ENCODE results near the gene URGCP.

URGCP gene

DNA sequence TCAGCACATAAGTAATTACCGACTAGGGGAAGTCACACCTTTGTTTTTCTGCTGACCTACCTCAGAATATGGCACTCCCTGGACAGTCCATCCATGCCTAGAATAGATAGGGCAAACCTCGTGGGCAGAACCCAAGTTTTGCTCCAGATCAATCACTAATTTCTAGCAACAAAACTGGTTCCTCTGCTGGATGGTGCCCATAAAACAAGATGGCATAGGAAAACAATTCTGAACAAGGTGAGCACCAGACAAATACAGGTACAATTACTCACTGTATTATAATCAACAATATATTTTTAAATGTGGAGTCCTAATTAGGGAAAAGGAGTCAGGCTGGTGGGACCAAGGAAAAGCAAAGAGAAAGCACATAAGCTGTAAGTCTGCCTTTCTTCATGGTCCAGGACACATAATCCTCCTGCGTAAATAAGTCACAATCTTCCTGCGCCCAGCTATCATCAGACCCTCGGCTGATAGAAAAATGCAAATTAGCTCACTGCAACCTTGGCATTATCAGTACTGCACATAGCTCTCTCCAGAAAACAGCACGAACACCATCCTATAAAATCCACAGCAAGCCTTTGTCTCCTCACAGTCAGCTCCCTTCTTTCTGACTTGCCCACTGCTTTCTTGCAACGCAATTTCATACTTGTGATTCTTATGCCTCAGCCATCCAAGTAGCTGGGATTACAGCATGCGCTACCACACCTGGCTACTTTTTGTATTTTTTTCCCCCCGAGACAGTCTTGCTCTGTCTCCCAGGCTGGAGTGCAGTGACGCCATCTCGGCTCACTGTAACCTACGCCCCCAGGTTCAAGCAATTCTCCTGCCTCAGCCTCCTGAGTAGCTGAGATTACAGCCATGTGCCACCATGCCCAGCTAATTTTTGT lies 15.1 kb downstream of the URGCP start:
- H3K27me3 Mint-ChIP-seq = no peaks in the 10 kb centered on the region
- H3K4me3 Mint-ChIP-seq = no peak overlapping the region
- H3K36me3 Mint-ChIP-seq (ENCODE audit: low read depth) = peaks cover 21% of the 10 kb centered on the region
- no peaks in the 10 kb centered on the region for H3K9me3 Mint-ChIP-seq
- peaks cover 47% of the 10 kb centered on the region for H3K4me1 Mint-ChIP-seq (ENCODE audit: low read depth)
- no peak overlapping the region for H3K27ac Mint-ChIP-seq

DNA sequence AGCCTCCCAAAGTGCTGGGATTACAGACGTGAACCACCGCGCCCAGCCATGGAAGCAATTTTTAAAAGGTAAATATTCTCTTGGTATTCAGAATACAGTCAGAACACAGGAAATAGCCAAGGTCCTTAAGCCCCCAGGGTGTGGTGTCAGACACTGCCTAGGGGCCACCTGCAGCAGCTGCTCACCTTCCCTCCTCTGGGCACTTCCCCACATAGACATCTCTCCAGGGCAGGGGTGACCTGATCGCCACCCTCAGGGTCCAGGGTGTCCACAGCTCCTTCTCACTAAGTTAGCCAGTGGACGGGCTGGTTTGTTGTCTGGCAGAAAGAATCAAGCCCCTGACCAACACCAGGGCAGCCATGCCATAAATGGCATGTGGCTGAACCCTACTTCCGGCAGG lies 15.9 kb downstream of the URGCP start:
- H3K27ac Mint-ChIP-seq = no peak overlapping the region
- peaks cover 47% of the 10 kb centered on the region for H3K4me1 Mint-ChIP-seq (ENCODE audit: low read depth)
- H3K36me3 Mint-ChIP-seq (ENCODE audit: low read depth) = peaks cover 17% of the 10 kb centered on the region
- no peaks in the 10 kb centered on the region for H3K9me3 Mint-ChIP-seq
- H3K4me3 Mint-ChIP-seq = no peak overlapping the region
- no peaks in the 10 kb centered on the region for H3K27me3 Mint-ChIP-seq

DNA sequence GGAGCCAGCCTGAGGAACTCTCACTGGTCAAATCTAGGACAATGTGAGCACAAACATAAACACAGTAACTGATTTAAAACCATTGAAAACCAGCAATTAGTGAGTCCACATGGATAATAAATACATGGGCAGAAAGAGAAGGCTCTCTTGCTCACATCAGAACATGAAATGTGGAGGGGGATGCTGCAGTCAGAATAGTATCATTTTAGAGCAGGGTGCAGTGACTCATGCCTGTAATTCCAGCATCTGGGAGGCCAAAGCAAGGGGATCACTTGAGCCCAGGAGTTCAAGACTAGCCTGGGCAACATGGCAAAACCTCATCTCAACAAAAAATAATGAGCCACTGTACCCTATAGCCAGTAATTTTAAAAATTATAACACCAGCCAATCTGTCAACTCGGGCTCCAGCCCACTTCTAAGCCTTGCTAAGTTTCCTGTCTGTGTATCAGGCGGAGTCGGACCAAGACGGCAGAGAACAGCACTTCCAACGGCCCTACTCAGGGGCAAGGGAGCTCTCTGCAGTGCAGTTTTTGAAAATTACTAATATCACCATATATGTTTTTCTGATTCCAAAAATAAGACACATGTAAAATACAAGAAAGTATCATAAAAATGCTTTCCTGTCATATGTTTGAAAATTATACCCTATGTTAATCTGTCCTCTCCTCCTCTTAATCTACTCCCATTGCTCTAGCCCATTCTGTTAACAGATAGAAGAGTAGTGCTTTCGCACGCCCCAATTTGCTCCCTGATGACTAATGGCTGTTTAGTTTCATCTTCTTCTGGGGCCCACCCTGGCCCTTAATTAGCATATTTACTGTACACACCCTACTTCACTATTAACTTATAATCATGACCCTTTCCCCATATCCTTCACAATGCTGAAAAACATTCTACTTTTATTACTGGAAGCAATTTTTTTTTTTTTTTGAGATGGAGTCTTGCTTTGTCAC lies 17.1 kb downstream of the URGCP start:
- Mint-ChIP-seq H3K27ac (no peak overlapping the region), H3K36me3 (ENCODE audit: low read depth) (peaks cover 9% of the 10 kb centered on the region), H3K4me3 (no peak overlapping the region), H3K4me1 (ENCODE audit: low read depth) (peaks cover 47% of the 10 kb centered on the region), H3K27me3 (no peaks in the 10 kb centered on the region), H3K9me3 (no peaks in the 10 kb centered on the region)

- no peaks in the 10 kb centered on the region for H3K9me3 Mint-ChIP-seq
- no peaks in the 10 kb centered on the region for H3K27me3 Mint-ChIP-seq
- peaks cover 31% of the 10 kb centered on the region for H3K36me3 Mint-ChIP-seq (ENCODE audit: low read depth)
Observed at GRCh38 chr7:43884617-43885016, 21.8 kb downstream of the URGCP start.

DNA sequence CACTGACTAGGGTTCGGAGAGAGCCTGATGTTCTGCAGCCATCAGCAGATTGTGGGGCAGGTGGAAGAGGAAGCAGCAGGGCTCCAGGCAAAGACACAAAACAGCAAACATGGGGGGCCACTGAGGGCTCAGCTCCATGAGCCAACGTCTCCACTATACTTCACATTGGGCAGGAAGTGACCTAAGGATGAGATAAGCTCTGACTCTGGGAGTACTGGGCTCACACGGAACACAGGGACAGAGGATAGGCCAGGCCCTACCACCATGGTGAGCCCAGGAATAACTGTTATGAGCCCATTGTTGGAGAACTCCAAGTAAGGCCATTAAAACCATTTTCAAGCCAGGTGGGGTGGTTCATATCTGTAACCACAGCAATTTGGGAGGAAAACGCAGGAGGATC lies 22.2 kb downstream of the URGCP start:
- Mint-ChIP-seq H3K27me3 (no peaks in the 10 kb centered on the region), H3K4me3 (no peak overlapping the region), H3K4me1 (ENCODE audit: low read depth) (peaks cover 8% of the 10 kb centered on the region), H3K27ac (no peak overlapping the region), H3K9me3 (no peaks in the 10 kb centered on the region), H3K36me3 (ENCODE audit: low read depth) (peaks cover 31% of the 10 kb centered on the region)

More at GRCh38 chr7:43884617-43885016, 21.8 kb downstream of the URGCP start:
- Mint-ChIP-seq H3K27ac (no peak overlapping the region), H3K4me1 (ENCODE audit: low read depth) (peaks cover 12% of the 10 kb centered on the region), H3K4me3 (no peak overlapping the region)

- Mint-ChIP-seq H3K9me3 (no peaks in the 10 kb centered on the region), H3K4me1 (ENCODE audit: low read depth) (peaks cover 3% of the 10 kb centered on the region), H3K36me3 (ENCODE audit: low read depth) (peaks cover 38% of the 10 kb centered on the region), H3K4me3 (no peak overlapping the region), H3K27me3 (no peaks in the 10 kb centered on the region), H3K27ac (no peak overlapping the region)
Observed at GRCh38 chr7:43880596-43880995, 25.8 kb downstream of the URGCP start.

- no peaks in the 10 kb centered on the region for H3K9me3 Mint-ChIP-seq
- peaks cover 3% of the 10 kb centered on the region for H3K4me1 Mint-ChIP-seq (ENCODE audit: low read depth)
- H3K4me3 Mint-ChIP-seq = no peak overlapping the region
- H3K27ac Mint-ChIP-seq = no peak overlapping the region
- H3K36me3 Mint-ChIP-seq (ENCODE audit: low read depth) = peaks cover 37% of the 10 kb centered on the region
- H3K27me3 Mint-ChIP-seq = no peaks in the 10 kb centered on the region
Observed at GRCh38 chr7:43879477-43879876, 26.9 kb downstream of the URGCP start.

DNA sequence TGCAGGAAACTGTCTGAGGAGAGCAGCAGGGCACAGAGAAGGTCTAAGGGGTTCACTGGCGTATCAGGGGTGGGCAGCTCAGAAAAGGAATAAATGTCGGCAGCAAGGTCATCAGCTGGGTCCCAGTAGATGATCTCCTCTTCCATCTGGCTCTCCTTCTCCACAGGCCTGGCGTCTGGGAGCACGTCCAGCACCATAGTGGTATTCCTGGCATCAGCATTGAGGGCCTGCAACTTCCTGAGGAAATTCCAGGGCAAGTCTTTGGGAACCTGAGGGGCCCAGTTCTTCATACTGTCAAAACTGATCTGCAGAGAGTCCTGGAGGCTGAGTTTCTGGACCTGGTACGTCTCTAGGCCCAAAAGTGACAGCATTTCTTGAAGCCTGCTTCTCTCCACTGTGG lies 27.5 kb downstream of the URGCP start:
- peaks cover 3% of the 10 kb centered on the region for H3K4me1 Mint-ChIP-seq (ENCODE audit: low read depth)
- H3K9me3 Mint-ChIP-seq = no peaks in the 10 kb centered on the region
- H3K4me3 Mint-ChIP-seq = no peak overlapping the region
- H3K27me3 Mint-ChIP-seq = no peaks in the 10 kb centered on the region
- H3K27ac Mint-ChIP-seq = no peak overlapping the region
- H3K36me3 Mint-ChIP-seq (ENCODE audit: low read depth) = peaks cover 33% of the 10 kb centered on the region

DNA sequence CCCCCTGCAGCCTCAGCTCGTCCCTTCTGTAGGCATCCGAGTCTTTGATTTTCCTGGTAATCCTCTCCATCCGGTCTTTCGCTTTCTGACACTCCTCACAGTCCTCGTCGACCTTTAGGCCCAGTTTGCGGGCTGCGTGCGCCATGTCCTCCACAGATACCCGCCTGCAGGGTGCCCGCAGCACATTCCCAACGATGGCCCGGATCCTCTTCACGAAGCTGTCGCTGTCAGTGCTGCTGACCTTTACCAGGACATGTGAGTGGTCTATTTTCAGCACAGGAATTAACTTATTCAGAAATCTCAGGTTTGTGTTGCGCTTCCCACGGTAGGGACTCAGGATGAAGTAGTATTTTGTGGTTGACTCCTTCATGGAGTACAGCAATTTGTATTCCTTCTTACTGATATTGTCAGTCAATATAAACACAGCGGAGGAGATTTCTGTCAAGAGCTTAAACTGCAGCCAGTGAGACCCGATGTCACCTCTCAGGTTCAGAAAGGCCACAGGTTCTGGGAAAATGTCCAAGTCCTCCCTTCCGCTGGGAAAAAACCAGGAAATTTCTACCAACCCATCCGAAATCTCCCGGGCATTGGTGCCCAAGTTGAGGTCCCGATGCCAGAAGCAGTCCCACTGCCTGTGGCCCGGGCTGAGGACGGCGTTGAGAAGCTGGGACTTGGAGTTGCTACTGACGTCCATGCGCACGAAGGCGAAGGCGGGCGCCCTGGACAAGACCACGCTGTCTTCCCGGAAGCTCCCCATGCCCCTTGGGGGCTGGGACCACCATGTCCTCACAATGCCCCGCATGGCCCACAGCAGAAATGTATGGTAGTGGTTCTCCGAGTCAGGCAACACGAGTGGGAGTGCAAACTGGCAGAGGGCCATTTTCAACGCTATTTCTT lies 28.2 kb downstream of the URGCP start:
- Mint-ChIP-seq H3K9me3 (no peaks in the 10 kb centered on the region), H3K36me3 (ENCODE audit: low read depth) (peaks cover 31% of the 10 kb centered on the region), H3K27me3 (no peaks in the 10 kb centered on the region), H3K4me1 (ENCODE audit: low read depth) (peaks cover 4% of the 10 kb centered on the region), H3K4me3 (no peak overlapping the region), H3K27ac (no peak overlapping the region)

DNA sequence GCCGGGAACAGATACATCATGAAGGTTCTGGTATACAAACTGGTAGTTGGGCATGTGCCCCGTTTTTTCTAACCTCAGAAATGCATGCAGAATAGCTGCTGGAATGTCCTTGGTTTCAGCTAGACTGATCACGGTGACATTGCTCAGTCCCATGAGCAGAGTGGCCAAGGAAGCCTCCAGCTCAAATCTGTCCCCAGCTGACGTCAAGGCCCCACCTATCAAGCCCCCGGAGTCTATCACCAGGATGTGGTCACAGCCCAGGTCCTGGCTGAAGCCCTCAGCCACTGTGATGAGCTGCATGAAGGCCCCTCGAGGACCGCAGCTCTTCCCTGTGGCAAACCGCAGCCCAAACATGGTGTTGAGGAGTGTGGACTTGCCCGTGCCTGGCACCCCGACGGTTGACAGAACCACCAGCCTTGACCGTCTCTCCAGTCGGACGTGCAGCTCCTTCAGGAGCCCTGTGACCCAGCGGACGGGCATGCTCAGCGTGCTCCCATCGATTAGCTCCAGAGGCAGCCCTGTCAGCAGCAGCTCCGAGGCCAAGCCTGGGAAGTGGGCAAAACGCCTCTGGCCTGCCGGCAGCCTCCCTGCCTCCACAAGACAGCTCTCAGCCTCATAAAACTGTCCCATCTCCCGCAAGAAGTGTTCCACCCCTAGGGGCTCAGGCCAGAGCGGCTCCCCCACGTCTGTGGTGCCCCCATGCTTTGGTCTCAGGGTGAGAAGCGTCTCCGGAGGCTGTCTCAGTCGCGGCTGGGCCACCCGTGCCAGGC lies 29.2 kb downstream of the URGCP start:
- no peak overlapping the region for H3K4me3 Mint-ChIP-seq
- H3K4me1 Mint-ChIP-seq (ENCODE audit: low read depth) = peaks cover 14% of the 10 kb centered on the region
- no peak overlapping the region for H3K27ac Mint-ChIP-seq

GRCh38 chr7:43876241-43876640 lies 30.2 kb downstream of the URGCP start:
- H3K4me3 Mint-ChIP-seq = no peak overlapping the region
- no peaks in the 10 kb centered on the region for H3K9me3 Mint-ChIP-seq
- H3K27ac Mint-ChIP-seq = no peak overlapping the region
- peaks cover 24% of the 10 kb centered on the region for H3K36me3 Mint-ChIP-seq (ENCODE audit: low read depth)
- H3K27me3 Mint-ChIP-seq = peaks cover 5% of the 10 kb centered on the region
- H3K4me1 Mint-ChIP-seq (ENCODE audit: low read depth) = peaks cover 16% of the 10 kb centered on the region

More for the DNA sequence above, 29.2 kb downstream of the URGCP start:
- no peaks in the 10 kb centered on the region for H3K9me3 Mint-ChIP-seq
- H3K27me3 Mint-ChIP-seq = no peaks in the 10 kb centered on the region
- H3K36me3 Mint-ChIP-seq (ENCODE audit: low read depth) = peaks cover 32% of the 10 kb centered on the region

DNA sequence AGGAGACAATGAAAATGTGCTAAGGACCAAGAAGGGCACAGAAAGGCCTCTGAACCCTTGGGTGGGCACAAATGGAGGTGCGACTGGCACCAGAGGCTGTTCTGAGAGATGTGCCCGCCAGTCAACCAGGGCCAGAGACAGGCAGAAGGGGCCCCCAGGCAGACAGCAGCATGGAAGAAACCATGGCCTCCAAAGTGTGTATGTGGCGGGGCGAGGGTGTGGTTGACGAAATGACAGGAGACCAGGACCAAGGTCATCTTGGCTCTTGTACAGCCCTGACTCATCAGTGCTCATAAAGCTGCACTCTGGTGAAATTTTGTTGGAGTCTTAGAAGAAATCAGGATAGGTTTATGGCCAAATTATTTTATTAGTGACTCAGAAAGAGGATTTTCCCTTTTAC lies 33.1 kb downstream of the URGCP start:
- Mint-ChIP-seq H3K9me3 (no peaks in the 10 kb centered on the region), H3K4me1 (ENCODE audit: low read depth) (peaks cover 37% of the 10 kb centered on the region), H3K27ac (no peak overlapping the region), H3K4me3 (no peak overlapping the region), H3K36me3 (ENCODE audit: low read depth) (peaks cover 12% of the 10 kb centered on the region), H3K27me3 (peaks cover 9% of the 10 kb centered on the region)

DNA sequence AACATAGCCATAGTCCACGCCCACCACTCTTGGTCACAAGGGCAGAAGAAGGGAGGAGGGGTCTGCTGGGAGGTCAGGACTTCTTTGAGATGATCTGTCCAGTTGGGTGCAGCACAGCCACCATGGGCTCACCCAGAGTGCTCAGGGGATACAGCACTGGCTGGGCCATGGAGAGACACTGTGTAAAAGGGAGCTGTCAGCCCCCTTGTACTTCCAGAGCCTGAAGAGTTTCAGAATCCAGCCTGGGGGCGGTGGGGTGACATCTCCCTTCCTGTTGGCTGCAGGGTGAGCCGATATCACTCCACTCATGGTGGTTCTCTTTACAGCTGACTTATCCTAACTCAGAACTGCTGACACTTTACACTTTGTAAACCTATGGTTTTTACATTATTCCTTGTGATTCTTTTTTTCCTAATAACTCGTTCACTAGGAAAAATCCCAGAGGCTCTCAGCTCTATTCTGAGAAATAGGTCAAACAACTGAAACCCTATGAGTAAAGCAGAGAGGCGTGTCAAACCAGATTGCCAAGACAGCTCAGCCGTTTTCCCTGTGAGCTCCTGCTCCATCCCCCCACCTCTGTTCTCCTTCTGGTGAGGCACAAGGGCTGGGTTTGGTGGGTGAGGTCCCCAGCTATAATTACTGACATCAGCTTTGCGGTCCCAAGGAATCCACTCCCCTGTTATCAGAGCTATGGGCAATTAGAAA lies 33.8 kb downstream of the URGCP start:
- peaks cover 42% of the 10 kb centered on the region for H3K4me1 Mint-ChIP-seq (ENCODE audit: low read depth)
- H3K9me3 Mint-ChIP-seq = no peaks in the 10 kb centered on the region
- H3K4me3 Mint-ChIP-seq = no peak overlapping the region
- peaks cover 9% of the 10 kb centered on the region for H3K27me3 Mint-ChIP-seq
- no peak overlapping the region for H3K27ac Mint-ChIP-seq
- peaks cover 5% of the 10 kb centered on the region for H3K36me3 Mint-ChIP-seq (ENCODE audit: low read depth)

All from stimulated activated naive CD8-positive, alpha-beta T cell treated with anti-CD3 and anti-CD28 coated beads, Interleukin-15, Interleukin-2, amounts not matched to agents 100 ng/mL and 50 ng/mL, for 24 hours (primary cell).